Fibroblast of skin of left biceps (primary cell): ENCODE data around the gene MFAP4.

Experiments
- DNase-seq, 2 experiments: peaks; one replicate each; pipeline ENCODE4 v3.0.0-alpha.2; 2013; ENCODE audit warnings: low read depth in 2 of 2

MFAP4 gene

GRCh38 chr17:19333736-19334290 lies 53.2 kb downstream of the MFAP4 start:
- no peak for DNase-seq
